PC-3 (cell line): ENCODE measurements around the gene ZXDC. TPM values are rescaled to one million over a fixed set of nuclear protein-coding genes. Genes with fewer than 3 reads are reported as not detected.

Experiments used
- ATAC-seq: fragments of 200-7000 bp; cut with Tn5 transposase; 2 replicates; pipeline ENCODE4 v1.9.1; 2020; ENCODE audit warnings: mild to moderate bottlenecking, moderate library complexity
- BruUV-seq: library from RNA; stranded (reverse); fragments of 400-500 nt; replicated peaks from 2 replicates; lab custom pipeline; 2021; lab: Mats Ljungman, UMichigan
- CTCF ChIA-PET: fragments of 300-600 bp; sonication (Branson Sonifier 250); formaldehyde crosslinking; loops from one replicate; lab custom pipeline; 2022; ENCODE audit warnings: antibody characterized with exemption; lab: Charles Lee
- POLR2A ChIA-PET: fragments of 300-600 bp; sonication (Branson Sonifier 250); formaldehyde crosslinking; loops from one replicate; lab custom pipeline; 2022; ENCODE audit warnings: antibody characterized with exemption; ENCODE audit not compliant: unreplicated experiment; lab: Charles Lee
- DNase-seq: peaks from one replicate; pipeline ENCODE4 v3.0.0-alpha.2; 2015
- H2AFZ ChIP-seq: fragments of 300-600 bp; sonication (generic); 2 replicates; pipeline ENCODE4 v1.6.0; 2016; ENCODE audit warnings: antibody characterized with exemption, low read length
- H3F3A ChIP-seq: fragments of 300-600 bp; sonication (generic); one replicate; pipeline ENCODE4 v1.6.0; 2017; ENCODE audit warnings: antibody characterized with exemption, low read length, control low read depth, mild to moderate bottlenecking; ENCODE audit not compliant: unreplicated experiment
- H3K27ac ChIP-seq: fragments of 300-600 bp; sonication (generic); 2 replicates; pipeline ENCODE4 v1.5.1; 2016; ENCODE audit warnings: mild to moderate bottlenecking, low read length
- H3K27me3 ChIP-seq: fragments of 300-600 bp; sonication (generic); 2 replicates; pipeline ENCODE4 v1.6.1; 2016; ENCODE audit warnings: low read length, mixed read lengths
- H3K36me3 ChIP-seq: fragments of 300-600 bp; sonication (generic); 2 replicates; pipeline ENCODE4 v1.6.1; 2016; ENCODE audit warnings: low read depth, mixed run types, low read length, mixed read lengths
- H3K4me1 ChIP-seq: fragments of 300-600 bp; sonication (generic); 2 replicates; pipeline ENCODE4 v1.5.1; 2016; ENCODE audit warnings: low read length; ENCODE audit not compliant: insufficient read depth
- H3K4me2 ChIP-seq: fragments of 300-600 bp; sonication (generic); 2 replicates; pipeline ENCODE4 v1.6.0; 2016; ENCODE audit warnings: low read length
- H3K4me3 ChIP-seq: fragments of 300-600 bp; sonication (generic); 2 replicates; pipeline ENCODE4 v1.5.1; 2016; ENCODE audit warnings: mild to moderate bottlenecking, low read length, mixed read lengths
- H3K79me2 ChIP-seq: fragments of 300-600 bp; sonication (generic); 2 replicates; pipeline ENCODE4 v1.6.1; 2017; ENCODE audit warnings: low read length, mixed read lengths
- H3K9ac ChIP-seq: fragments of 300-600 bp; sonication (generic); 2 replicates; pipeline ENCODE4 v1.6.0; 2016; ENCODE audit warnings: mild to moderate bottlenecking, low read length
- H3K9me2 ChIP-seq: fragments of 300-600 bp; sonication (generic); replicated peaks from 2 replicates; pipeline ENCODE4 v1.6.1; 2016; ENCODE audit warnings: mixed run types, low read length, mixed read lengths
- H3K9me3 ChIP-seq: fragments of 300-600 bp; sonication (generic); 2 replicates; pipeline ENCODE4 v1.6.1; 2016; ENCODE audit warnings: low read length, mixed read lengths
- H4K20me1 ChIP-seq: fragments of 300-600 bp; sonication (generic); 2 replicates; pipeline ENCODE4 v1.6.1; 2016; ENCODE audit warnings: low read length, mixed read lengths
- EZH2 ChIP-seq: fragments of 300-600 bp; sonication (generic); IDR thresholded peaks from one replicate; pipeline ENCODE4 v1.6.1; 2017; ENCODE audit warnings: antibody characterized with exemption, mild to moderate bottlenecking, low read length; ENCODE audit not compliant: unreplicated experiment
- EZH2phosphoT487 ChIP-seq: fragments of 300-600 bp; sonication (generic); IDR thresholded peaks from 2 replicates; pipeline ENCODE4 v1.6.1; 2018; ENCODE audit warnings: mild to moderate bottlenecking, antibody characterized with exemption, low read length, borderline replicate concordance
- intact Hi-C: fragments of 100-400 bp; cut with micrococcal nuclease; formaldehyde crosslinking; loops from 2 replicates; pipeline ENCODE4 v1.9.0; 2023
- total RNA-seq: library from RNA; depleted of rRNA; stranded (reverse); fragments of >200 nt; gene quantifications from 2 replicates; pipeline ENCODE4 v1.2.3, GENCODE V29; 2014
- TF ChIP-seq, protein P1 (sequence below): fragments of 300-600 bp; sonication (generic); conservative IDR thresholded peaks from 2 replicates; pipeline ENCODE4 v1.5.1; 2017; ENCODE audit warnings: antibody characterized with exemption, low read depth, mild to moderate bottlenecking, low read length

ZXDC gene
- total RNA-seq, 1 experiment from 2014 or later, result 18.7 TPM

DNA sequence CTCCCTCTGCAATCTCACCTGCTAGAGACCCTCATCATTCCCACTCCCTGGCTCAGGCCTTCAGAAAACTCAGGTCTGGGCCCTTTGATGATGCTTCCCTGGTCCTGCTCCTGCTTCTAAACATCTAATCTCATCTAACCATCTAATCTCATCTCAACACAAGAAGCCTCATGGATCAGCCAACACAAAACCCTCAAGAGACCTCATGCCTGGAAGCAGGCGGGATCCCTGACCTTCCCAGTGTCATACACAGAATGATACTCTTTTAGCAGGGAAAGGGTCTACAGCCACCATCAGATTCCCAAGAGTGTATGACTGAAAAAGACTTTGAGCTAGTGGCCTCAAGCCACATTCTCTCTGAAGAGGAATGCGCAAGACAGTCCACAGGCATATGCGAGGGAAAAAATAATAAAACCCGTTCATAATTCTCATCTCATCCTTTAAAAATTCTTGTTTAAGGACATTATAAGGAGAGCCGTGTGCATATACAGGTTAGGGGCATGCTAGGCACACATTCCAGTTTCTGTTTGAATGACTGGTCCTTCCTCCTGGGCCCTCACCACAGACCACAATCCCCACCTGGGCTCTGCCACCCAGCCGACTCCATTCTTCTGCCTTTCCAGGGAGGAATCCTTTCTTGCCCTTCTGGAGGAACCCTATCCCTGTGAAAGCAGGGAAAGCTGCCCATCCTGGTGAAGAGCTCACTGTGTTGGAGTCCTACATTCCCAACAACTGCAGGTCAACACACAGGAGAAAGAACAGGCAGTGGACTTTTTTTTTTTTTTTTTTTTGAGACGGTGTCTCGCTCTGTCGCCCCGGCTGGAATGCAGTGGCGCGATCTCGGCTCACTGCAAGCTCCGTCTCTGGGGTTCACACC is 2.2 kb downstream of the ZXDC start:
- H3K4me3 ChIP-seq, result peak overlapping the region; percentile 77
- H3K4me2 ChIP-seq, result peak overlapping the region; percentile 86
- CTCF ChIA-PET, result no interaction called here
- H3K27ac ChIP-seq, result no peak overlapping the region
- POLR2A ChIA-PET, result no interaction called here
- no peak overlapping the region for H2AFZ ChIP-seq
- TF ChIP-seq EZH2, result no peak
- no peak for TF ChIP-seq EZH2phosphoT487
- TF ChIP-seq, protein P1, sequence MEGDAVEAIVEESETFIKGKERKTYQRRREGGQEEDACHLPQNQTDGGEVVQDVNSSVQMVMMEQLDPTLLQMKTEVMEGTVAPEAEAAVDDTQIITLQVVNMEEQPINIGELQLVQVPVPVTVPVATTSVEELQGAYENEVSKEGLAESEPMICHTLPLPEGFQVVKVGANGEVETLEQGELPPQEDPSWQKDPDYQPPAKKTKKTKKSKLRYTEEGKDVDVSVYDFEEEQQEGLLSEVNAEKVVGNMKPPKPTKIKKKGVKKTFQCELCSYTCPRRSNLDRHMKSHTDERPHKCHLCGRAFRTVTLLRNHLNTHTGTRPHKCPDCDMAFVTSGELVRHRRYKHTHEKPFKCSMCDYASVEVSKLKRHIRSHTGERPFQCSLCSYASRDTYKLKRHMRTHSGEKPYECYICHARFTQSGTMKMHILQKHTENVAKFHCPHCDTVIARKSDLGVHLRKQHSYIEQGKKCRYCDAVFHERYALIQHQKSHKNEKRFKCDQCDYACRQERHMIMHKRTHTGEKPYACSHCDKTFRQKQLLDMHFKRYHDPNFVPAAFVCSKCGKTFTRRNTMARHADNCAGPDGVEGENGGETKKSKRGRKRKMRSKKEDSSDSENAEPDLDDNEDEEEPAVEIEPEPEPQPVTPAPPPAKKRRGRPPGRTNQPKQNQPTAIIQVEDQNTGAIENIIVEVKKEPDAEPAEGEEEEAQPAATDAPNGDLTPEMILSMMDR, result no peak
- H3K9ac ChIP-seq, result peak overlapping the region; percentile 57; the same call in 1 of the 2 replicates
- peaks cover 14% of the 10 kb centered on the region; the same call in 1 of the 2 replicates for H3K36me3 ChIP-seq
- DNase-seq, result peak; percentile 22
- no peaks in the 10 kb centered on the region for H3K9me2 ChIP-seq
- no peaks in the 10 kb centered on the region for H3F3A ChIP-seq
- no peak for ATAC-seq
- H3K79me2 ChIP-seq, result peaks cover 60% of the 10 kb centered on the region
- BruUV-seq, result no TSS peak
- H4K20me1 ChIP-seq, result peaks cover 23% of the 10 kb centered on the region
- H3K4me1 ChIP-seq, result peaks cover 20% of the 10 kb centered on the region
- intact Hi-C loops, result no loop called here
- H3K27me3 ChIP-seq, result no peaks in the 10 kb centered on the region
- H3K9me3 ChIP-seq, result no peaks in the 10 kb centered on the region

DNA sequence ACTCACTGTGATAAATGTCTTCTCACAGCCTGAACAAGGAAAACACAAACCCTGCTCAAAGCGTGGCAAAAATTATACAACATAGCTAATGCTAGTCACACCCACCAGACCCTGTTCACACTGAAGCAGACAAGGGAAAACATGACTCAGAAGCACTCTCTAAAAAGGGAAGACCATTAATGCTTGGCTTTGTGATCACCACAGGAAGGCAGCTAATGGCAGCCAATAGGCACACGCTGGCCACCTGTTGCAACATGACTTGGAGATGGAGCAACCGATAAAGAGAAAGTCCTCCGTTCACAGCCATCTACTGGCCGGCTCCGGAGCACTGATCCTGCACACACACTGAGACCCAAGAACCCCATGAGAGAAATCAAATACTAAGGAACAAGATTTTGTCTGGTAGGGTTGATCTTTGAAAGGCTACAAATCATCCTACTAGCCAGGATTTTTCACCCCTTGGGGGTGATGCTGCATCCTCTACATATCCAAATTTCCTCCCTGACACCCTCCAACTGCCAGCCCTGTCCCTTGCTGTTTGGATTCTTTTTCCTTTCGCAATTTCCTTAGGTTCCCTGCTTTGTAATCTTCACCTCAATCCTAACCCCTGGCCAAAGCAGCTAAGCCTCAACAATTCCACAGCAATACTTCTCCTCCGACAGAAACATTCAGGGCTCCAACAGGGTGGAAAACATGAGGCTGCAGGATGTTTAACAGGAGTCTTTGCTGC is 3.2 kb downstream of the ZXDC start:
- Histone ChIP-seq H3K36me3 (peaks cover 14% of the 10 kb centered on the region; the same call in 1 of the 2 replicates), H3K4me2 (peak overlapping the region; percentile 86), H3K27me3 (no peaks in the 10 kb centered on the region), H3F3A (no peaks in the 10 kb centered on the region), H4K20me1 (peaks cover 23% of the 10 kb centered on the region), H3K4me1 (peaks cover 20% of the 10 kb centered on the region), H3K79me2 (peaks cover 66% of the 10 kb centered on the region), H3K9me2 (no peaks in the 10 kb centered on the region), H2AFZ (no peak overlapping the region), H3K9me3 (no peaks in the 10 kb centered on the region), H3K27ac (no peak overlapping the region), H3K4me3 (peak overlapping the region; percentile 77), H3K9ac (no peak overlapping the region)
- ATAC-seq, result no peak
- TF ChIP-seq EZH2 (no peak), EZH2phosphoT487 (no peak)
- TF ChIP-seq, protein P1, result no peak
- ChIA-PET POLR2A (no interaction called here), CTCF (interaction anchor here (0.6 to 0.7 kb wide), 2 partner anchors 20 to 226 kb away, joined by 4 to 8 read pairs; no protein-coding TSS in a partner anchor)
- DNase-seq, result peak; percentile 39
- intact Hi-C loops, result no loop called here
- no TSS peak for BruUV-seq
